H1 (cell line): ENCODE results near the gene LRP1. TPM values are rescaled to one million over a fixed set of nuclear protein-coding genes. Genes with fewer than 3 reads are reported as not detected.

Source experiments
- CEBPB ChIP-seq: IDR thresholded peaks from 2 replicates; pipeline ENCODE4 v1.6.1; 2012; ENCODE audit warnings: low read depth, low read length
- CHD2 ChIP-seq: IDR thresholded peaks from 2 replicates; pipeline ENCODE4 v1.6.1; 2012; ENCODE audit warnings: low read length, improper control_type of control experiment
- FOSL1 ChIP-seq: IDR thresholded peaks from 2 replicates; pipeline ENCODE4 v1.6.1; 2011; ENCODE audit warnings: mild to moderate bottlenecking, low read depth, low read length, moderate library complexity; ENCODE audit not compliant: insufficient read depth
- PHF8 ChIP-seq: fragments of 200-600 bp; sonication (generic); conservative IDR thresholded peaks from 2 replicates; pipeline ENCODE4 v1.7.1; 2012; ENCODE audit warnings: low read depth, mild to moderate bottlenecking, inconsistent platforms, low read length, moderate library complexity
- RFX5 ChIP-seq: IDR thresholded peaks from 2 replicates; pipeline ENCODE4 v1.6.1; 2011; ENCODE audit warnings: low read depth, low read length, improper control_type of control experiment, borderline replicate concordance
- SUZ12 ChIP-seq: fragments of 200-600 bp; sonication (generic); IDR thresholded peaks from 2 replicates; pipeline ENCODE4 v1.6.1; 2012; ENCODE audit warnings: mild to moderate bottlenecking, inconsistent platforms, low read length, moderate library complexity, mixed read lengths
- TEAD4 ChIP-seq: IDR thresholded peaks from 2 replicates; pipeline ENCODE4 v1.6.1; 2012; ENCODE audit warnings: low read depth, low read length, inconsistent platforms, mixed read lengths
- polyA plus RNA-seq, 7 experiments: library from polyadenylated mRNA; depleted of rRNA in 3 of 7; stranded (reverse) in 5 of 7; unstranded in 2 of 7; fragments of >200 nt in 5 of 7; fragments of 200-250 nt in 2 of 7; gene quantifications; 1 replicate in 5 of 7; 2 replicates in 1 of 7; 4 replicates in 1 of 7; pipeline versions ENCODE4 v1.2.1 to v1.2.3, GENCODE V29; 2011 to 2013; ENCODE audit warnings: missing spikeins in 2 of 7, mixed read lengths in 2 of 7
- total RNA-seq: library from RNA; stranded (reverse); fragmentation: NEBNext Ultra II Directional; extraction: Animal tissue kit (Norgen Biotek cat#: 25700); gene quantifications from 2 replicates; pipeline ENCODE4 v1.2.1, GENCODE V29; 2021

The LRP1 gene
- total and polyA plus RNA-seq, 2 of the 8 experiments (the other 6 are each of a cell fraction or from before 2014, with no cell fraction given) = 35.3 to 92.5 TPM

- TF ChIP-seq SUZ12 (no peak), RFX5 (no peak), PHF8 (no peak), FOSL1 (no peak), CEBPB (no peak), CHD2 (no peak), TEAD4 (no peak)
These were observed 67.5 kb downstream of the LRP1 start (continued) for GRCh38 chr12:57195611-57196371.
